Upper lobe of left lung (tissue), 6 donors: ENCODE results near the gene ADAM22. TPM values are rescaled to one million over a fixed set of nuclear protein-coding genes. Genes with fewer than 3 reads are reported as not detected.

Experiments used
- ATAC-seq, 2 donors: fragments of 200-7000 bp; cut with Tn5 transposase; one replicate each; pipeline ENCODE4 v1.9.1; 2022; ENCODE audit warnings: mild to moderate bottlenecking in 2 of 2, moderate library complexity in 2 of 2; ENCODE audit not compliant: low FRiP score in 2 of 2
- DNase-seq, 2 donors: peaks; one replicate each; pipeline ENCODE4 v3.0.0-alpha.2; 2019 to 2020
- H3K27ac ChIP-seq, 4 donors: fragments of 200-600 bp; sonication (generic); one replicate each; pipeline ENCODE4 v1.5.1; 2016 to 2019
- H3K27me3 ChIP-seq, 4 donors: fragments of 200-600 bp; sonication (generic); one replicate each; pipeline ENCODE4 v1.5.1; 2017 to 2019
- H3K36me3 ChIP-seq, 4 donors: fragments of 200-600 bp; sonication (generic); one replicate each; pipeline ENCODE4 v1.5.1; 2016 to 2019
- H3K4me1 ChIP-seq, 4 donors: fragments of 200-600 bp; sonication (generic); one replicate each; pipeline ENCODE4 v1.5.1; 2018 to 2019
- H3K4me3 ChIP-seq, 4 donors: fragments of 200-600 bp; sonication (generic); one replicate each; pipeline ENCODE4 v1.5.1; 2017 to 2019; ENCODE audit warnings: mild to moderate bottlenecking in 2 of 4, moderate library complexity in 1 of 4
- H3K9me3 ChIP-seq, 4 donors: fragments of 200-600 bp; sonication (generic); one replicate each; pipeline ENCODE4 v1.5.1; 2018 to 2019
- CTCF ChIP-seq, 6 experiments: fragments of 450-650 bp in 4 of 6; fragments of 200-600 bp in 2 of 6; sonication (generic) in 2 of 6; IDR thresholded peaks; one replicate each; pipeline ENCODE4 v1.5.1; 2016 to 2019; ENCODE audit warnings: antibody characterized with exemption in 6 of 6
- EP300 ChIP-seq, 4 donors: sonication (generic); formaldehyde crosslinking; IDR thresholded peaks; one replicate each; pipeline ENCODE4 v1.5.1; 2017; ENCODE audit warnings: antibody characterized with exemption in 4 of 4, control low read depth in 2 of 4
- POLR2A ChIP-seq, 4 donors: fragments of 450-650 bp; IDR thresholded peaks; one replicate each; pipeline ENCODE4 v1.5.1; 2016 to 2017; ENCODE audit warnings: antibody characterized with exemption in 4 of 4, mild to moderate bottlenecking in 2 of 4
- POLR2AphosphoS5 ChIP-seq, 2 donors: sonication (generic); formaldehyde crosslinking; IDR thresholded peaks; one replicate each; pipeline ENCODE4 v1.5.1; 2017; ENCODE audit warnings: antibody characterized with exemption in 2 of 2
- WGBS, 2 donors: methylation state at CpG; one replicate each; pipeline ENCODE4 v1.1.5; 2017 to 2018; 5-methylcytosine and 5-hydroxymethylcytosine counted together
- total RNA-seq, 6 donors: library from RNA; depleted of rRNA in 4 of 6; stranded (reverse); fragments of >200 nt in 4 of 6; gene quantifications; one replicate each; pipeline versions ENCODE4 v1.1.0 to v1.2.1, GENCODE V29; 2016 to 2021
- donor health status: DM: no; HTN: no; CAD: no; lungs with moderate emphysema.
- donor health status: DM: no; HTN: yes; CAD: no; lungs with severe emphysema.

Gene ADAM22
- total RNA-seq, 6 donors from 2014 or later: 0.69 to 3.2 (median 2.0) TPM

- no peaks in the 10 kb centered on the region for H3K27me3 ChIP-seq
- TF ChIP-seq EP300 (IDR thresholded peaks at IDR 0.05) (no peak), POLR2AphosphoS5 (IDR thresholded peaks at IDR 0.05) (no peak), POLR2A (IDR thresholded peaks at IDR 0.05) (no peak), CTCF (IDR thresholded peaks at IDR 0.05) (no peak)
- ATAC-seq (no peak), DNase-seq (no peak)
- no peak overlapping the region for H3K4me3 ChIP-seq
- WGBS, 2 donors: 88 to 90% methylated on average over 5 of the region's 5 CpGs
- no peaks in the 10 kb centered on the region for H3K36me3 ChIP-seq
- no peak overlapping the region for H3K27ac ChIP-seq
- no peaks in the 10 kb centered on the region for H3K4me1 ChIP-seq
- no peaks in the 10 kb centered on the region for H3K9me3 ChIP-seq
Observed at GRCh38 chr7:88176190-88176589, 242.1 kb downstream of the ADAM22 start.

GRCh38 chr7:88183051-88183450 lies 249.0 kb downstream of the ADAM22 start:
- WGBS, 2 donors: 74 to 84% methylated on average over 1 of the region's 1 CpG
- Histone ChIP-seq H3K36me3 (no peaks in the 10 kb centered on the region), H3K4me1 (no peaks in the 10 kb centered on the region), H3K9me3 (no peaks in the 10 kb centered on the region), H3K27me3 (no peaks in the 10 kb centered on the region), H3K27ac (no peak overlapping the region), H3K4me3 (no peak overlapping the region)
- no peak for ATAC-seq
- DNase-seq: no peak
- TF ChIP-seq CTCF (IDR thresholded peaks at IDR 0.05) (no peak), POLR2AphosphoS5 (IDR thresholded peaks at IDR 0.05) (no peak), EP300 (IDR thresholded peaks at IDR 0.05) (no peak), POLR2A (IDR thresholded peaks at IDR 0.05) (no peak)

GRCh38 chr7:88184848-88185304 lies 250.8 kb downstream of the ADAM22 start:
- WGBS, 2 donors: 87 to 90% methylated on average over 5 of the region's 5 CpGs
- H3K27ac ChIP-seq: no peak overlapping the region
- no peaks in the 10 kb centered on the region for H3K9me3 ChIP-seq
- no peaks in the 10 kb centered on the region for H3K4me1 ChIP-seq
- DNase-seq (no peak), ATAC-seq (no peak)
- TF ChIP-seq EP300 (IDR thresholded peaks at IDR 0.05) (no peak), POLR2A (IDR thresholded peaks at IDR 0.05) (no peak), CTCF (IDR thresholded peaks at IDR 0.05) (no peak), POLR2AphosphoS5 (IDR thresholded peaks at IDR 0.05) (no peak)
- no peak overlapping the region for H3K4me3 ChIP-seq
- no peaks in the 10 kb centered on the region for H3K27me3 ChIP-seq
- no peaks in the 10 kb centered on the region for H3K36me3 ChIP-seq

GRCh38 chr7:88185650-88186049 lies 251.6 kb downstream of the ADAM22 start:
- H3K4me3 ChIP-seq: no peak overlapping the region
- ATAC-seq (no peak), DNase-seq (no peak)
- no peaks in the 10 kb centered on the region for H3K36me3 ChIP-seq
- H3K4me1 ChIP-seq: no peaks in the 10 kb centered on the region
- H3K27me3 ChIP-seq: no peaks in the 10 kb centered on the region
- H3K9me3 ChIP-seq: no peaks in the 10 kb centered on the region
- H3K27ac ChIP-seq: no peak overlapping the region
- TF ChIP-seq POLR2AphosphoS5 (IDR thresholded peaks at IDR 0.05) (no peak), EP300 (IDR thresholded peaks at IDR 0.05) (no peak), CTCF (IDR thresholded peaks at IDR 0.05) (no peak), POLR2A (IDR thresholded peaks at IDR 0.05) (no peak)

- Histone ChIP-seq H3K27me3 (no peaks in the 10 kb centered on the region), H3K4me3 (no peak overlapping the region), H3K36me3 (no peaks in the 10 kb centered on the region), H3K9me3 (no peaks in the 10 kb centered on the region), H3K4me1 (no peaks in the 10 kb centered on the region), H3K27ac (no peak overlapping the region)
- DNase-seq (no peak), ATAC-seq (no peak)
- 74 to 94% methylated on average over 3 of the region's 3 CpGs for WGBS, 2 donors
- TF ChIP-seq POLR2AphosphoS5 (IDR thresholded peaks at IDR 0.05): no peak
- TF ChIP-seq EP300 (IDR thresholded peaks at IDR 0.05): no peak
- no peak for TF ChIP-seq POLR2A (IDR thresholded peaks at IDR 0.05)
- no peak for TF ChIP-seq CTCF (IDR thresholded peaks at IDR 0.05)
Observed at GRCh38 chr7:88191911-88192310, 257.9 kb downstream of the ADAM22 start.
